ENCODE data around the gene ANTXR1.
"Not testable (repeated sequence)": the region's sequence is repeated elsewhere in the genome, so short reads cannot be mapped to it uniquely, and the experiment has no call there.

Gene ANTXR1

DNA sequence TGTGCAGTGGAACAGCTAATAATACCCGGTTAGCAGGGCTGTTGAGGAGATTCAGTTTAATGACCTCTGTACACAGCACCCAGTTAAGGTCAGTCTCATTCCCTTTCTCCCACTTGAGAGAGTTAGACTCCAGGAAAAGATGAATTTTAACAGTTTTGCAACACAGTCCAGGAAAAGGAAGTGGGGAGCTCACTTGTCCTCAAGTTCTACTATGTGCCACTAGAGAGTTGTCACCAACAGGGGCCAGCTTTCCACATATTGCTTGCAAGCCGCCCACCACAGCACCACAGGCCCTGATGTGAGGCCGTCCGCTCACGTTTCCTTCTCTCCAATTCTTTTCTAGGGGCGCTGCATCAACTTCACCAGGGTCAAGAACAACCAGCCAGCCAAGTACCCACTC is 231.9 kb downstream of the ANTXR1 start:
- no peak for DNase-seq

DNA sequence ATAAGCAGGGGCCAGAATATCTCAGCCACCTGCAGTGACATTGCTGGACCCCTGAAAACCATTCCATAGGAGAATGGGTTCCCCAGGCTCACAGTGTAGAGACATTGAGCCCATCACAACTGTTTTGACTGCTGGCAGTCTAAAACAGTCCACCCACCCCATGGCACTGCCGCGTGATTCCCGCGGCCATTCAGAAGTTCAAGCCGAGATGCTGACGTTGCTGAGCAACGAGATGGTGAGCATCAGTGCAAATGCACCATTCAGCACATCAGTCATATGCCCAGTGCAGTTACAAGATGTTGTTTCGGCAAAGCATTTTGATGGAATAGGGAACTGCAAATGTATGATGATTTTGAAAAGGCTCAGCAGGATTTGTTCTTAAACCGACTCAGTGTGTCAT is 234.6 kb downstream of the ANTXR1 start:
- DNase-seq, result no peak

DNA sequence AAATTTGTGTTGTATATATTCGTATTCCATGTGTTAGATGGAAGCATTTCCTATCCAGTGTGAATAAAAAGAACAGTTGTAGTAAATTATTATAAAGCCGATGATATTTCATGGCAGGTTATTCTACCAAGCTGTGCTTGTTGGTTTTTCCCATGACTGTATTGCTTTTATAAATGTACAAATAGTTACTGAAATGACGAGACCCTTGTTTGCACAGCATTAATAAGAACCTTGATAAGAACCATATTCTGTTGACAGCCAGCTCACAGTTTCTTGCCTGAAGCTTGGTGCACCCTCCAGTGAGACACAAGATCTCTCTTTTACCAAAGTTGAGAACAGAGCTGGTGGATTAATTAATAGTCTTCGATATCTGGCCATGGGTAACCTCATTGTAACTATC is 235.3 kb downstream of the ANTXR1 start:
- DNase-seq, result no peak

- DNase-seq, result no peak
Measured at GRCh38 chr2:69250981-69251380, 238.0 kb downstream of the ANTXR1 start.

DNA sequence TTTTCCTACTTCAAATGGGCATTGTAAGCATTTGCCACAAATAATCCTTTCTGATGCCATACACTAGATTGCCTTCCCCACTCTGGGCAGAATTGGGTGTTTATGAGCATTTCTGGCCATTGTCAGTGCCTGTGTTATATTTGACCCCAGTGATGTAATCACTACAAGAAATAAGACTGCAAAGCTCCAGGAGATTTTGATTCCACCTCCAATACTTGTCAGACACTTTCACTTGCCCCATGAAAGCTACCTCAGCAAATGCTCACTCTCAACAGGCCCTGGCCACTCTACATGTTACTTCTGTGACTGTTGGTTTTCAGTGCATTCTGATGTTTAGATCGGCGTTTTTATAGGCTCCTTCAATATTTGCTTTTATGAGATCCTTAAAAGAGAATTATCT is 239.0 kb downstream of the ANTXR1 start:
- no peak for DNase-seq

DNA sequence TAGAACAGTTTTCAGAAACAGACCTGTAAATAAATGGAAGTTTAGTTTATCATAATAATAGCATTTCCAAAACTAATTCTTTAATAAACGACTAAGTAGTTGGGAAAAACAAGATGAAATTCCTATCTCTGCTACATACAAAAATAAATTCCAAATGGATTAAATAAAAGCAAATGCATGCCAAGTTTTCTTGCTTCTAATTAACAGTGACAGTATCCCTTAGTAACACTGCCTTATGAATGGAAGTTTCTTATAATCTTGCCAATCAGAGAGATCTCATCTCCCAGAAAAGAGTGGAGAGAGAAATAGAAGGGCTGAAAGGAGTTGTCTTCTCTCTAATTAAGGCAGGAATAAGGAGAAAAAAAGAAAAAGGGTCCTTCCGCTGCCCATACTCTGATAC is 240.1 kb downstream of the ANTXR1 start:
- DNase-seq, result no peak

DNA sequence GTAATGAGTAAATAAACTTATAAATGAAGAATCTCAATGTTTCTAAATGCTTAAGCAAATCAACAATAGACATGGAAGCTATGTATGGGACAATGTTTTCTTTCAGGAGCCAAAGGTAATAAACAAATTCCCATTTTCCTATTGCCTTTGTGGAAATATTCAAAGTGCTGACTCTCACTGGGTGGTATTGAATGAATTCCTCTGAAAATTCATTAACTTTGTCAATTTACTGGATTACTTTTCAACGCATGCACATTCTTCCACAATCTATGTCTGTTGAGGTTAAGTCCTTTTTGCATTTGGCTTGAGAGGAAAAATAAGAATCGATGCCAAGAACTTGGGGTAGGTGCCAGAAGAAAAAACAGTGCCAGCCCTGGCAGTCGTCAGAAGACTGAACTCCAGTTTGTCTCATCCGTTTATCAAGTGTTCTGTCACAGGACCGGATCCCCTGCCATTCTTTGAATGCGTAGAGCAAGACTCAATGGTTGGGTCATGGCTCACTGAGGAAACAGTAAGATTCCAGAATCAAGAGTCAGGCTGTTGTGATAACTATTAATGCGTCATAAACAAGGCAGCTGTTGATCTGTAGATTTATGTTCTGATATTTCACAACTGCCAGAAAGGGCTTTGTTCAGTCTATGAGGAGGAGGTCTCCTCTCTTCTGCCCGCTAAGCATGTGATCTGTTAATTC is 240.8 kb downstream of the ANTXR1 start:
- DNase-seq, result no peak

DNA sequence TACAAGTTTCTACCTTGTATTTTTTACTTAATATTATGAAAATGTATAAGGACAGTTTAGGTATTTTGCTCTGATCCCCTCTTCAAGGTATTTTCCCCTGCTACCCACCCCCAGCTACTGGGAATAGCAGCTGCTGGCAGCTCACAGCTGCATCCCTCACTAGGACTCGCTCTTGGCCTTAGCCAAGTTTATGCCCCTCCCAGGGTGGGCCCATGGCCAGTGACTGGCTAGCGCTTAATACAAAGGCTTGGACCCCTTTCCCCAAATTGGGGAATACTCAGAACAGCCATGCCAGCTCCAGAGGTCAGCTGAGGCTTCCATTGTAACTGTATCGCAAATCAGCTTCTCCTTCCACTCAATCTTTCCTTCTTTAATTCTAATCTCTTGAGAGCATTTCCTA is 242.8 kb downstream of the ANTXR1 start:
- DNase-seq, result no peak

GRCh38 chr2:69259994-69260591 is 247.1 kb downstream of the ANTXR1 start:
- not testable (repeated sequence) for DNase-seq

DNA sequence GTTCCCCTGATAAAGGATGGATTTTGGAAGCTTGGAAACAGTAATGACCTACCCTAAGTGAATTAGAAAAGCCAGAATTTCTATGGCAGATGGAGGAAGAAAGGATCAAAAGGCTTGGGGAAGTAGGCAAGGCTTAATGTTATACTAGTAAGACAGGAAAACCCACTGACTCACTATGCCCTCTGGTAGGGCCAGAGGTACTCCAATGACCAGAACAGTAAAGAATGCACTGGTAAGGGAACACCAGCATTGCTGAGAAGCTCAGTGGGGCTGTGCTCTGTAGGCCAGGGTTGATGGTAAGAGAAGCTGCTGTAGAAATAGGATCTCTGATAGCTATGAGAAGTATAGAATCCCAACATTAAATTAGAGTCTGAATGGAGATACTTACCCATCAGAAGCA is 247.7 kb downstream of the ANTXR1 start:
- no peak for DNase-seq

GRCh38 chr2:69269330-69269729 is 256.4 kb downstream of the ANTXR1 start:
- DNase-seq, result no peak

DNA sequence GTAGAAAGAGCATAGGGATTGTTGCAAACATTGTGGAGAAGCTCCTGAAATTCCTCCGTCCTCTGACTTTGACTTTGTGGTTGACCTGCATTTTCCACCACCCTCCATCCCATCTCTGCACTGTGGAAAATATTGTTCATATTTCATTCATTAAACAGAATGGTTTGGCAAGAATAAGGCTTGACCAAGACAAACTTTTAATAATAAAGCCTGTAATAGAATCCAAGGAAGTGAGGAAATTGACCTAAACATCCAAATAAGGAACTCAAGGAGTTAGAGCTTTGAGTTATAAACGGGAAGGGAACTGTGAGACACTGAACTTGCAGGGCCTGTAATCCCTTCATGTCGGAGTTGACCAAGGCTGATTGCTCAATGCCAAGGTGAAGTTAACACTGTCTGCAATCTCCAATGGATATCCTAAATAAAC is 258.9 kb downstream of the ANTXR1 start:
- DNase-seq, result no peak

- no peak for DNase-seq
Measured at GRCh38 chr2:69272803-69273471, 260.0 kb downstream of the ANTXR1 start.

GRCh38 chr2:69275490-69275889 is 262.5 kb downstream of the ANTXR1 start:
- no peak for DNase-seq

DNA sequence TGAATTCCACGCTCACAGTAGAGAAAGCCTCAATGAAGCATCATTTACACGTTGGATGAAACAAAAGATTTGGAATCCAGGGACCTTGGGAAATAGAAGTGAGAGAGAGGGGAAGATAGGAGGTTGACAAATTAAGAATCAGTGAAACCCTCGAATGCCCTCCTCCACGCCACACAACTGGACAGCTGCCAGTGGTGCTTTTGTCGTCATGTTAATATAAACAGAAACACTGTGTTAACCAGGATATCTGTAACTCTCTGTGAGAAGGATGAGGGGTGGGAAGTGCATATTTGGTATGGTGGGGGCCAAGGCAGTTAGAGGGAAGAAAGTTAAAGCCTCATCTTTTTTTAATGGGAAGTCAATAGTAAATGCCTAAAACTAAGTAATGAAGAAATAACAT is 265.4 kb downstream of the ANTXR1 start:
- DNase-seq, result no peak

DNA sequence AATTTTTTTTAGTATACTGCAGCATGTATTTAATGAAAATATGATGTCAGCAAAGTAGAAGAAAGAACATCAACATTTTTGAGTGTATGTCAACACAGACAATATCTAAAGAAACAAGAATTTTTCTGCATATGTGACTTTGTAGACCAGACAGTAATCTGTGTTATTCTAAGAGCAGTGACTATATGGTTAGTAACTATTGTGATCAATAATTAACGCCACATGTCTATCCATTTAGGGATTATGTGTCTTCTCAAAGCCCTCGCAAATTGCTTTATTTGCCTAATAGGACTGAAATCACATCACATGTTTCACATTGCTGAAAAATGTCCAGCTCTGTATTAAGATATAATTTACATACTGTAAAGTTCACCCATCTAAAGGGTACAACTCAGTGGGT is 266.2 kb downstream of the ANTXR1 start:
- no peak for DNase-seq

GRCh38 chr2:69279931-69280681 is 267.1 kb downstream of the ANTXR1 start:
- DNase-seq, result no peak

DNA sequence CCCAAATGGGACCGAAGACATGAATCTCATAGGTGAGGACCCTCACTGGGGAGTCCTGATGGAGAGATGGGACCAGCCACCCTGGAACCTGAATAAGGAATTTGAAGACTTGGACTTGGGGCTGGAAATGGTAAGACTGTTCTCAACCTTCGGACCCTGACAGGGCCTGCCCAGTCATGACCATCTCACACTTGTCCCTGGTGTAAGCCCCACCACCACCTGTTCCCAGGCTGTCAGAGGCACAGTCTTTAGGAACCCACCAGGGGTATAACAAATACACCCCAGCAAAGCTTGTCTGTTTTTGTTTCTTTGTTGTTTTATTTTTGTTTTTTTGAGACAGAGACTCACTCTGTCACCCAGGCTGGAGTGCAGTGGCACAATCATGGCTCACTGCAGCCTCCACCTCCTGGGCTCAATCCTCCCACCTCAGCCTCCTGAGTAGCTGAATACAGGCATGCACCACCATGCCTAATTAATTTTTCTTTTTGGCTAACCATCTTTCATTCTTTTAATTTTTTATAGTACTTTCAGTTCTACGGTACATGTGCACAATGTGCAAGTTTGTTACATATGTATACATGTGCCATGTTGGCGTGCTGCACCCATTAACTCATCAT is 267.9 kb downstream of the ANTXR1 start:
- DNase-seq, result no peak

- DNase-seq, result no peak
Measured at GRCh38 chr2:69285379-69285894, 272.5 kb downstream of the ANTXR1 start.

- DNase-seq, result no peak
Measured at GRCh38 chr2:69287544-69287943, 274.6 kb downstream of the ANTXR1 start.

- no peak for DNase-seq
Measured at GRCh38 chr2:69288429-69288828, 275.4 kb downstream of the ANTXR1 start.

GRCh38 chr2:69291004-69291650 is 278.1 kb downstream of the ANTXR1 start:
- DNase-seq, result no peak

Measured in activated CD4-positive, alpha-beta T cell treated with anti-CD3 and anti-CD28 coated beads for 48 hours (primary cell).